ENCODE measurements around the gene SNAP23. TPM values are rescaled to one million over a fixed set of nuclear protein-coding genes. Genes with fewer than 3 reads are reported as not detected.

SNAP23 gene
- polyA plus RNA-seq, 1 donor (not counting 4 experiments of a cell fraction or from before 2014, with no cell fraction given): 68.4 TPM

GRCh38 chr15:42576040-42576594, 80.7 kb downstream of the SNAP23 start:
- FAIRE-seq: no peak
- Histone ChIP-seq H4K20me1 (ENCODE audit: control insufficient read depth, extremely low read depth, insufficient read depth, low read length) (no peaks in the 10 kb centered on the region), H3K9me3 (ENCODE audit: control insufficient read depth, low read depth, low read length) (no peaks in the 10 kb centered on the region), H3K27me3 (ENCODE audit: control insufficient read depth, extremely low read depth, insufficient read depth, low read length) (no peaks in the 10 kb centered on the region), H3K4me2 (ENCODE audit: control insufficient read depth, extremely low read depth, insufficient read depth, low read depth, low read length) (peak overlapping the region; percentile 96), H3K4me3 (ENCODE audit: control insufficient read depth in 2 of 3, extremely low read depth in 1 of 3, insufficient read depth in 2 of 3, low read depth in 1 of 3, low read length in 3 of 3) (peak overlapping the region; percentile 81 to 86 (median 85)), H3K79me2 (ENCODE audit: control insufficient read depth, insufficient read depth, low read length) (peaks cover 3% of the 10 kb centered on the region), H2AFZ (ENCODE audit: control insufficient read depth, low read length) (peak overlapping the region; percentile 91), H3K9ac (ENCODE audit: control insufficient read depth, extremely low read depth, insufficient read depth, low read length) (peak overlapping the region; percentile 71), H3K36me3 (ENCODE audit: control insufficient read depth in 2 of 2, extremely low read depth in 1 of 2, insufficient read depth in 2 of 2, low read length in 2 of 2) (no peaks in the 10 kb centered on the region), H3K4me1 (ENCODE audit: control insufficient read depth, extremely low read depth, insufficient read depth, low read length) (peaks cover 9% of the 10 kb centered on the region), H3K9me1 (ENCODE audit: control insufficient read depth, extremely low read depth, insufficient read depth, low read length) (no peaks in the 10 kb centered on the region), H3K27ac (ENCODE audit: control insufficient read depth, insufficient read depth, low read length) (no peak overlapping the region)
- dilution Hi-C loops (cut with MboI; ENCODE audit: extremely low pct_ligation_motif_present, low sequenced_read_pairs): no loop called here
- no peak for TF ChIP-seq CTCF (optimal IDR thresholded peaks at IDR 0.05 in 1 of 3, IDR thresholded peaks at IDR 0.05 in 1 of 3, conservative IDR thresholded peaks at IDR 0.05 in 1 of 3; ENCODE audit: extremely low read depth in 1 of 3, insufficient read depth in 2 of 3, low read length in 3 of 3)
- no peak for TF ChIP-seq EZH2 (IDR thresholded peaks at IDR 0.05; ENCODE audit: low read length)
- no peak for DNase-seq (ENCODE audit: low read depth, low spot score)

GRCh38 chr15:42576776-42577175, 81.3 kb downstream of the SNAP23 start:
- H3K9ac ChIP-seq (ENCODE audit: control insufficient read depth, extremely low read depth, insufficient read depth, low read length): no peak overlapping the region
- H3K9me1 ChIP-seq (ENCODE audit: control insufficient read depth, extremely low read depth, insufficient read depth, low read length): no peaks in the 10 kb centered on the region
- no peaks in the 10 kb centered on the region for H4K20me1 ChIP-seq (ENCODE audit: control insufficient read depth, extremely low read depth, insufficient read depth, low read length)
- H3K79me2 ChIP-seq (ENCODE audit: control insufficient read depth, insufficient read depth, low read length): peaks cover 3% of the 10 kb centered on the region
- no peaks in the 10 kb centered on the region for H3K27me3 ChIP-seq (ENCODE audit: control insufficient read depth, extremely low read depth, insufficient read depth, low read length)
- no peak overlapping the region for H3K4me2 ChIP-seq (ENCODE audit: control insufficient read depth, extremely low read depth, insufficient read depth, low read depth, low read length)
- dilution Hi-C loops (cut with MboI; ENCODE audit: extremely low pct_ligation_motif_present, low sequenced_read_pairs): no loop called here
- DNase-seq (ENCODE audit: low read depth, low spot score) (no peak), FAIRE-seq (no peak)
- no peak overlapping the region for H2AFZ ChIP-seq (ENCODE audit: control insufficient read depth, low read length)
- peaks cover 11% of the 10 kb centered on the region for H3K4me1 ChIP-seq (ENCODE audit: control insufficient read depth, extremely low read depth, insufficient read depth, low read length)
- H3K4me3 ChIP-seq (ENCODE audit: control insufficient read depth in 2 of 3, extremely low read depth in 1 of 3, insufficient read depth in 2 of 3, low read depth in 1 of 3, low read length in 3 of 3): no peak overlapping the region
- no peak overlapping the region for H3K27ac ChIP-seq (ENCODE audit: control insufficient read depth, insufficient read depth, low read length)
- H3K9me3 ChIP-seq (ENCODE audit: control insufficient read depth, low read depth, low read length): no peaks in the 10 kb centered on the region
- TF ChIP-seq EZH2 (IDR thresholded peaks at IDR 0.05; ENCODE audit: low read length) (no peak), CTCF (optimal IDR thresholded peaks at IDR 0.05 in 1 of 3, IDR thresholded peaks at IDR 0.05 in 1 of 3, conservative IDR thresholded peaks at IDR 0.05 in 1 of 3; ENCODE audit: extremely low read depth in 1 of 3, insufficient read depth in 2 of 3, low read length in 3 of 3) (no peak)
- no peaks in the 10 kb centered on the region for H3K36me3 ChIP-seq (ENCODE audit: control insufficient read depth in 2 of 2, extremely low read depth in 1 of 2, insufficient read depth in 2 of 2, low read length in 2 of 2)
